OCI-LY3 (cell line): Measurements from ENCODE around the gene GRID1.

Experiments
- H2AFZ ChIP-seq: fragments of 200-600, 300-600 bp; shearing (Covaris generic); 2 replicates; pipeline ENCODE4 v1.6.0; 2014; ENCODE audit warnings: antibody characterized with exemption, low read depth, low read length
- H3K27ac ChIP-seq: fragments of 200-600, 300-600 bp; sonication (generic); 2 replicates; pipeline ENCODE4 v1.5.1; 2014; ENCODE audit warnings: mild to moderate bottlenecking, low read length, moderate library complexity, mixed read lengths
- H3K27me3 ChIP-seq: fragments of 200-600, 300-600 bp; sonication (generic); 2 replicates; pipeline ENCODE4 v1.6.1; 2014; ENCODE audit warnings: low read depth, low read length, mixed read lengths
- H3K36me3 ChIP-seq: fragments of 200-600, 300-600 bp; sonication (generic); replicated peaks from 2 replicates; pipeline ENCODE3; 2014; ENCODE audit warnings: low read depth, low read length, mixed read lengths
- H3K4me1 ChIP-seq: fragments of 300-600, 200-600 bp; sonication (generic); 2 replicates; pipeline ENCODE4 v1.6.1; 2014; ENCODE audit warnings: low read length, mixed read lengths
- H3K4me2 ChIP-seq: fragments of 200-600, 300-600 bp; sonication (generic); 2 replicates; pipeline ENCODE4 v1.6.1; 2014; ENCODE audit warnings: low read length, mixed read lengths
- H3K4me3 ChIP-seq: fragments of 300-600, 200-600 bp; sonication (generic); 2 replicates; pipeline ENCODE4 v1.5.1; 2014; ENCODE audit warnings: antibody characterized with exemption, mild to moderate bottlenecking, low read length, moderate library complexity
- H3K79me2 ChIP-seq: fragments of 300-600, 200-600 bp; shearing (Covaris generic); 2 replicates; pipeline ENCODE4 v1.6.1; 2014; ENCODE audit warnings: mild to moderate bottlenecking, low read length, mixed read lengths
- H3K9ac ChIP-seq: fragments of 300-600, 200-600 bp; shearing (Covaris generic); 2 replicates; pipeline ENCODE4 v1.6.0; 2014; ENCODE audit warnings: mild to moderate bottlenecking, low read length, moderate library complexity
- H3K9me3 ChIP-seq: fragments of 200-600, 300-600 bp; shearing (Covaris generic); 2 replicates; pipeline ENCODE4 v1.6.1; 2014; ENCODE audit warnings: low read length, mixed read lengths; ENCODE audit not compliant: insufficient read depth
- H4K20me1 ChIP-seq: fragments of 200-600, 300-600 bp; sonication (generic); 2 replicates; pipeline ENCODE4 v1.6.1; 2016; ENCODE audit warnings: low read length, mixed read lengths; ENCODE audit not compliant: insufficient read depth
- EZH2phosphoT487 ChIP-seq: fragments of 200-600 bp; shearing (Covaris generic); IDR thresholded peaks from 2 replicates; pipeline ENCODE4 v1.6.1; 2018; ENCODE audit warnings: antibody characterized with exemption, mixed run types, low read depth
- TF ChIP-seq, protein P1 (sequence below): fragments of 200-600, 300-600 bp; sonication (generic); IDR thresholded peaks from 2 replicates; pipeline ENCODE4 v1.5.1; 2014; ENCODE audit warnings: antibody characterized with exemption, low read length, low read depth

GRID1 gene

DNA sequence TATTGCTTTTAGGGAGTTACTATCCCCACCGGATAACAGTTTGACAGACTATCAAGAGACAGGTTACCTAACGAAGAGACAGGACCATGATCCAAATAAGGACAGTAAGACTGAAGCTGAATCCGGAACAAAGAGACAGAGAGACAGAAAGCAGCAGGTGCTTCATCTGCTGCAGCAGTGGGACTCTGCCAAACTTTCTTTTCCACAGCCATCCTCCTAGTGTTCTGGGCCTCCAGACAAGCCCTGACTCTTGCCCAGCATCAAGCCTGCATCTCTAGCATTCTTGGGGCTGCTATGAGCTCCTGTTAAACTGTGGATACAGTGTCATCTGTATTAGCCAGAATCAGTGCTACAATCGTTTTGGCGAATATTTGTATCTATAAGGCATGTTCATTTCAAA is 761.7 kb downstream of the GRID1 start:
- Histone ChIP-seq H3K9ac (no peak overlapping the region), H3K27ac (no peak overlapping the region), H2AFZ (no peak overlapping the region), H3K4me2 (no peak overlapping the region), H3K79me2 (no peaks in the 10 kb centered on the region), H3K4me3 (no peak overlapping the region), H4K20me1 (no peaks in the 10 kb centered on the region), H3K27me3 (no peaks in the 10 kb centered on the region), H3K36me3 (no peaks in the 10 kb centered on the region), H3K4me1 (no peaks in the 10 kb centered on the region), H3K9me3 (no peaks in the 10 kb centered on the region)
- TF ChIP-seq, protein P1, sequence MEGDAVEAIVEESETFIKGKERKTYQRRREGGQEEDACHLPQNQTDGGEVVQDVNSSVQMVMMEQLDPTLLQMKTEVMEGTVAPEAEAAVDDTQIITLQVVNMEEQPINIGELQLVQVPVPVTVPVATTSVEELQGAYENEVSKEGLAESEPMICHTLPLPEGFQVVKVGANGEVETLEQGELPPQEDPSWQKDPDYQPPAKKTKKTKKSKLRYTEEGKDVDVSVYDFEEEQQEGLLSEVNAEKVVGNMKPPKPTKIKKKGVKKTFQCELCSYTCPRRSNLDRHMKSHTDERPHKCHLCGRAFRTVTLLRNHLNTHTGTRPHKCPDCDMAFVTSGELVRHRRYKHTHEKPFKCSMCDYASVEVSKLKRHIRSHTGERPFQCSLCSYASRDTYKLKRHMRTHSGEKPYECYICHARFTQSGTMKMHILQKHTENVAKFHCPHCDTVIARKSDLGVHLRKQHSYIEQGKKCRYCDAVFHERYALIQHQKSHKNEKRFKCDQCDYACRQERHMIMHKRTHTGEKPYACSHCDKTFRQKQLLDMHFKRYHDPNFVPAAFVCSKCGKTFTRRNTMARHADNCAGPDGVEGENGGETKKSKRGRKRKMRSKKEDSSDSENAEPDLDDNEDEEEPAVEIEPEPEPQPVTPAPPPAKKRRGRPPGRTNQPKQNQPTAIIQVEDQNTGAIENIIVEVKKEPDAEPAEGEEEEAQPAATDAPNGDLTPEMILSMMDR = no peak
- no peak for TF ChIP-seq EZH2phosphoT487

DNA sequence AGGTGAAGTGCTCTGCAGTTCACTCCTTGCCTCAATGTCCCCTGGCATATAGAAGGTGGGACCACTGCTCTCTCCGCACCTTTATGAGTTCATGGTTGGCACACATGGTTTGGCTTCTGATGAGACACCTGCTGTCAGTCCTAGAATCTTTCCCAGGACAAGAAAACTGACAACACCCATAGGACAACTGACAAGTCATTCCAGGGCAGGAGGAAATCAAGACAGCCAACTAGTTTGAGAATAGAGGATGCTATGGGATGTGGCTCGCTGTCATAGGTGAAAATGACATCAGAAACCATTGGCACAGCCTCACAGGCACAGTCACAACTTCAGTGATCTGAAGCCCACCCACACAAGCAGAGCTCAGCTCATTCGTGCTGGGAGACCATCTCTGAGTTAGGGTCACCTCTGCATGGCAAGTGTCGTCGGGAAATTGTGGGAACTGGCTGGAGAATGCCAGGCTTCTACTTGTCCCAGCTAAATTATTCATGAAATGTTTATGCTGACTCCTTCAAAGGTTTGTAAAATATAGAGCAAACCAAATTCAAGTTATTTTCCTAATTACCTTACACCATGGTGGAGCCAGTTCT is 762.4 kb downstream of the GRID1 start:
- Histone ChIP-seq H3K4me1 (no peaks in the 10 kb centered on the region), H3K4me3 (no peak overlapping the region), H2AFZ (no peak overlapping the region), H3K79me2 (no peaks in the 10 kb centered on the region), H3K36me3 (no peaks in the 10 kb centered on the region), H3K4me2 (no peak overlapping the region), H3K27ac (no peak overlapping the region), H3K9me3 (no peaks in the 10 kb centered on the region), H3K9ac (no peak overlapping the region), H4K20me1 (no peaks in the 10 kb centered on the region), H3K27me3 (no peaks in the 10 kb centered on the region)
- TF ChIP-seq, protein P1 = no peak
- TF ChIP-seq EZH2phosphoT487 = no peak

DNA sequence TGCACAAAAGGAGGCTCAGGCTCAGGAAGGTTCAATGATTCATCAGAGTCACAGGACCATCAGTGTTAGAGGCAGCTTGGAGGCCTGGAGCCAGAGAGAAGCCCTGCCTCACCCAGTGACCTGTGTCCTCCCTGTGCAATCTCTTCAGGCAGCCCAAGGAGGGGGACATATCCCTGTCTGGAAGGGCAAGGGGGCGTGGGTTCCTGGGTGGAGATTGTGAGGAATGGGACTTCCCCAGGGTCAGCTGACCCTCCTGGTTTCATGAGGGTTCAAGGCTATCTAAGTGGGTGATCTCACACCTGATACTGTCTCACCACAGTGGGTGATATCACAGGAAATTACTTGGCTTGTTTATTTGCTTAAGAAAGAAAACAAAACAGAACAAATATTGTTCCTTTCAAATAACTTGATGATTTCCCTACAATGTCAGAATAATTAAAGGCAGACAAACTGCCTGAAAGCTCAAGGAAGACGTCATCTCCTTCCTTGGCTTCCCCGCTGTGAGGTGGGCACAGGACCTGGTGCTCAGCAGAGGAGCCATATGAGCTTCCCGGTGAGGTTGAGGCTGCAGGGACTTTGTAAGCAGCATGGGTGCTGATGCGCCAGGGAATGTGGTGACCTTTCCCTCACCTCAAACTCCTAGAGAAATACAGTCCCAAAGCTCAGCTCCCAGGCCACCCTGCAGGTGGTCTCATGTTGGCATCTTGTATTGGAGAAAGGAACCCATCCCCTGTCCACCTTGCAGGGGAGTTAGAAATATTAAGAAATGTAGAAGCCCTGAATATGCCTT is 763.2 kb downstream of the GRID1 start:
- no peak overlapping the region for H2AFZ ChIP-seq
- H3K36me3 ChIP-seq = no peaks in the 10 kb centered on the region
- no peaks in the 10 kb centered on the region for H3K9me3 ChIP-seq
- H3K4me3 ChIP-seq = no peak overlapping the region
- H3K27ac ChIP-seq = no peak overlapping the region
- H3K27me3 ChIP-seq = no peaks in the 10 kb centered on the region
- H3K4me2 ChIP-seq = no peak overlapping the region
- H3K9ac ChIP-seq = no peak overlapping the region
- H3K79me2 ChIP-seq = no peaks in the 10 kb centered on the region
- H4K20me1 ChIP-seq = no peaks in the 10 kb centered on the region
- no peak for TF ChIP-seq EZH2phosphoT487
- TF ChIP-seq, protein P1 = no peak
- no peaks in the 10 kb centered on the region for H3K4me1 ChIP-seq

DNA sequence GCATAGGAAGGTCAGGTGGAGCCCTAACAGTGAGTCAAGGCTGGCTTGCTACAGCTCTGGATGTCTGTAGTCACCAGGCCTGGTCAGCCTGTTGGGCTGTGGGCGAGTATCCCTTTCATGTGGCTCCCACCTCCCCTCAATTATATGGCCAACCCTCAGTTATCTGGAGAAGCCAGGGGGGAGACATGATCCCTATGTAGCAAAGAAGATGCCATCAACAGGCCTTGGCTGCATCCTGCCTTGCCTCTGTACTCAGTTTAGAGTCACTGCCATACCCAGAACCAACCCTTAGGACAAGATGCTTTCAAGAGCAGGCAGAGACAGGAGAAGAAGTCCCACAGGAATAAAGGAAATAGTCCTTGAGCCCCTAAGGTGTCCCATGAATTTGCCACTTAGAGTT is 763.9 kb downstream of the GRID1 start:
- Histone ChIP-seq H3K4me3 (no peak overlapping the region), H3K4me2 (no peak overlapping the region), H3K4me1 (no peaks in the 10 kb centered on the region), H3K27me3 (no peaks in the 10 kb centered on the region), H3K9me3 (no peaks in the 10 kb centered on the region), H4K20me1 (no peaks in the 10 kb centered on the region), H3K9ac (no peak overlapping the region), H2AFZ (no peak overlapping the region), H3K79me2 (no peaks in the 10 kb centered on the region), H3K27ac (no peak overlapping the region), H3K36me3 (no peaks in the 10 kb centered on the region)
- TF ChIP-seq, protein P1 = no peak
- TF ChIP-seq EZH2phosphoT487 = no peak
